HG03103 (cell line): ENCODE data around the gene TPCN2.
"Not testable (repeated sequence)": the region's sequence is repeated elsewhere in the genome, so short reads cannot be mapped to it uniquely, and the experiment has no call there.

ENCODE experiments used
- ATAC-seq: cut with Tn5 transposase; IDR thresholded peaks from one replicate; pipeline ENCODE4 v1.9.1; 2021; ENCODE audit warnings: low read depth; ENCODE audit not compliant: unreplicated experiment

Gene TPCN2

GRCh38 chr11:69123593-69124545, 75.1 kb downstream of the TPCN2 start:
- no peak for ATAC-seq

GRCh38 chr11:69125861-69126260, 77.1 kb downstream of the TPCN2 start:
- no peak for ATAC-seq

- ATAC-seq, result no peak
Measured at GRCh38 chr11:69126286-69126685, 77.6 kb downstream of the TPCN2 start.

- no peak for ATAC-seq
Measured at GRCh38 chr11:69127081-69127850, 78.5 kb downstream of the TPCN2 start.

- ATAC-seq, result no peak
Measured at GRCh38 chr11:69127884-69128283, 79.2 kb downstream of the TPCN2 start.

GRCh38 chr11:69129053-69129452, 80.3 kb downstream of the TPCN2 start:
- no peak for ATAC-seq

- ATAC-seq, result no peak
Measured at GRCh38 chr11:69129647-69130046, 80.9 kb downstream of the TPCN2 start.

- no peak for ATAC-seq
Measured at GRCh38 chr11:69130654-69131053, 81.9 kb downstream of the TPCN2 start.

GRCh38 chr11:69131121-69131566, 82.4 kb downstream of the TPCN2 start:
- ATAC-seq, result no peak

GRCh38 chr11:69131644-69132300, 83.0 kb downstream of the TPCN2 start:
- no peak for ATAC-seq

- no peak for ATAC-seq
Measured at GRCh38 chr11:69132301-69132670, 83.6 kb downstream of the TPCN2 start.

- no peak for ATAC-seq
Measured at GRCh38 chr11:69133251-69133650, 84.5 kb downstream of the TPCN2 start.

- not testable (repeated sequence) for ATAC-seq
Measured at GRCh38 chr11:69134182-69134581, 85.5 kb downstream of the TPCN2 start.

- ATAC-seq, result no peak
Measured at GRCh38 chr11:69134957-69135356, 86.2 kb downstream of the TPCN2 start.

- ATAC-seq, result no peak
Measured at GRCh38 chr11:69135420-69136363, 87.0 kb downstream of the TPCN2 start.

- no peak for ATAC-seq
Measured at GRCh38 chr11:69136471-69136870, 87.7 kb downstream of the TPCN2 start.

GRCh38 chr11:69137151-69137844, 88.6 kb downstream of the TPCN2 start:
- no peak for ATAC-seq

- no peak for ATAC-seq
Measured at GRCh38 chr11:69138265-69138664, 89.5 kb downstream of the TPCN2 start.

GRCh38 chr11:69140161-69140560, 91.4 kb downstream of the TPCN2 start:
- ATAC-seq, result not testable (repeated sequence)
